ENCODE results near the gene HOXC12. TPM values are rescaled to one million over a fixed set of nuclear protein-coding genes. Genes with fewer than 3 reads are reported as not detected.
A peak's percentile ranks its signal among the peaks of the same experiment; 100 is the strongest.

HOXC12 gene
- total RNA-seq, 4 donors from 2014 or later, result 0.22 to 1.4 TPM; not detected in 2

GRCh38 chr12:53995002-53995377 lies 40.3 kb downstream of the HOXC12 start:
- DNase-seq (ENCODE audit: low spot score in 2 of 2), result no peak
- no peaks in the 10 kb centered on the region for H3K36me3 ChIP-seq
- no peaks in the 10 kb centered on the region for H3K9me3 ChIP-seq
- TF ChIP-seq CTCF (IDR thresholded peaks at IDR 0.05) (no peak), POLR2A (IDR thresholded peaks at IDR 0.05) (no peak), EP300 (IDR thresholded peaks at IDR 0.05) (no peak)
- 7% methylated on average over 17 of the region's 17 CpGs for WGBS, 2 donors
- H3K27ac ChIP-seq, result peak overlapping the region; percentile 80 to 99 (median 92)
- H3K4me1 ChIP-seq, result peaks cover 0 to 63% (median 16%) of the 10 kb centered on the region in 4 donors
- peaks cover 0 to 94% of the 10 kb centered on the region in 2 donors for H3K27me3 ChIP-seq
- peak overlapping the region; percentile 38 to 59 (median 55) for H3K4me3 ChIP-seq

GRCh38 chr12:53995378-53996239 lies 40.9 kb downstream of the HOXC12 start:
- H3K9me3 ChIP-seq, result no peaks in the 10 kb centered on the region
- TF ChIP-seq POLR2A (IDR thresholded peaks at IDR 0.05), result peak in 1 of 2 donors; percentile 78
- peak in 1 of 2 donors; percentile 94 for TF ChIP-seq EP300 (IDR thresholded peaks at IDR 0.05)
- no peak for TF ChIP-seq CTCF (IDR thresholded peaks at IDR 0.05)
- peak overlapping the region; percentile 80 to 99 (median 92) for H3K27ac ChIP-seq
- no peak for DNase-seq (ENCODE audit: low spot score in 2 of 2)
- H3K27me3 ChIP-seq, result peaks cover 0 to 94% of the 10 kb centered on the region in 2 donors
- H3K4me1 ChIP-seq, result peaks cover 0 to 67% (median 18%) of the 10 kb centered on the region in 4 donors
- 2 to 5% methylated on average over 32 to 48 of the region's 48 CpGs for WGBS, 2 donors
- H3K4me3 ChIP-seq, result peak overlapping the region; percentile 38 to 59 (median 55)
- no peaks in the 10 kb centered on the region for H3K36me3 ChIP-seq

- Histone ChIP-seq H3K27ac (peak overlapping the region; percentile 80 to 99 (median 92)), H3K27me3 (peaks cover 0 to 87% of the 10 kb centered on the region in 2 donors), H3K9me3 (no peaks in the 10 kb centered on the region), H3K4me1 (peaks cover 0 to 72% (median 18%) of the 10 kb centered on the region in 4 donors), H3K4me3 (peak overlapping the region; percentile 38 to 59 (median 55)), H3K36me3 (no peaks in the 10 kb centered on the region)
- TF ChIP-seq CTCF (IDR thresholded peaks at IDR 0.05) (peak in 1 of 5 experiments; percentile 9), POLR2A (IDR thresholded peaks at IDR 0.05) (no peak), EP300 (IDR thresholded peaks at IDR 0.05) (no peak)
- DNase-seq (ENCODE audit: low spot score in 2 of 2), result no peak
- WGBS, 2 donors, result 34 to 39% methylated on average over 29 of the region's 29 CpGs
Observed at GRCh38 chr12:53996240-53997203, 41.8 kb downstream of the HOXC12 start.

GRCh38 chr12:53997204-53998109 lies 42.8 kb downstream of the HOXC12 start:
- TF ChIP-seq EP300 (IDR thresholded peaks at IDR 0.05), result peak in 1 of 2 donors; percentile 42
- no peak for TF ChIP-seq POLR2A (IDR thresholded peaks at IDR 0.05)
- H3K9me3 ChIP-seq, result no peaks in the 10 kb centered on the region
- peaks cover 0 to 77% of the 10 kb centered on the region in 2 donors for H3K27me3 ChIP-seq
- H3K27ac ChIP-seq, result peak overlapping the region; percentile 80 to 99 (median 92)
- peaks cover 0 to 81% (median 18%) of the 10 kb centered on the region in 4 donors for H3K4me1 ChIP-seq
- DNase-seq (ENCODE audit: low spot score in 2 of 2), result no peak
- 18 to 19% methylated on average over 35 of the region's 35 CpGs for whole genome bisulfite sequencing, 2 donors
- peak overlapping the region; percentile 1 to 59 (median 55) for H3K4me3 ChIP-seq
- no peaks in the 10 kb centered on the region for H3K36me3 ChIP-seq
